Fibroblast of skin of right quadriceps (primary cell): Measurements from ENCODE around the gene ABCB9.
"Not testable (repeated sequence)": the region's sequence is repeated elsewhere in the genome, so short reads cannot be mapped to it uniquely, and the experiment has no call there.

Experiments
- DNase-seq: peaks from one replicate; pipeline ENCODE4 v3.0.0-alpha.2; 2013

Gene ABCB9

DNA sequence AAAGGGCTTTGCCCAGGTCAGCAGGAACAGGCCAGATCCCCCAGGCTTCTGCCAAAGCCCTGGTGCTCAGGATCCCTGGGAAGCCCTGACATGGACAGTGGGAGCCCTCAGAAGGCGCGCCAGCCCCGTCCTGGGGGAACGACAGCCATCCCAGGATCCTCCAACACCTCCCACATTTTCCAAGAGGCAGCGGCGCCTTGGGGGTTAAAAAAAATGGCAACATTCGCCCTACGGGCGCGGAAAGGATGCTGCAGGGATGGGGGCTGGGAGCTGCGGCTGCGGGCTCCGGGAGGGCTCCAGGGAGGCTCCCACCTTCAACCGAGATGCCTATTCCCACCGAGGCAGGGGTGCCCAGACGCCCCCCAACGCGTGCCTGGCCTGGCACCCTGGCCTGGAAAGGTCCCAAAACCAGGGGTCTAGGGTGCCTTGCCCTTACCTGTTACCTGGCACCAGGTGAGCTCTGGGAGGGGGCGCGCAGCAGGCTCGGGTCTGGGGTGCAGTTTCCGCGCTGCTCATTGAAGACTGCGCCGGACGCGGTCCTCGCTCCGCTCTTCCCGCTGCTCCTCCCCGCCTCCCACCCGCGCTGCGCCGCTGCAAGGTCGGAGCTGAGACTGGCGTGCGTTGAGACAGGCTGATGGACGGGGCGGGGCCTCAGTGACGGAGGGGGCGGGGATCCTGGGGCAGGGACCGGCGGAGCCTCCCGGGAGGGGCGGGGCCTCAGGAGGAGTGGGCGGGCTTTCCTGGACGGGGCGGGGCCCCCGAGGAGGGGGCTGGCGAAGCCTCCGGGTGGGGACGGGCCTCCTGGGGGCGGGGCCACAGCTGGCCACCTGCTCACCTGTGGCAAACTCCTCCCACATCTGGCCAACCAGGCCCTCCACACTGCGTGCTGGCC lies at the start of gene ABCB9:
Gene ABCB9 (minus strand): TSS at position 613 of the 892 bp plus-strand sequence. CDS start 6,228 bp downstream, outside the sequence.
- peak; percentile 88 for DNase-seq

DNA sequence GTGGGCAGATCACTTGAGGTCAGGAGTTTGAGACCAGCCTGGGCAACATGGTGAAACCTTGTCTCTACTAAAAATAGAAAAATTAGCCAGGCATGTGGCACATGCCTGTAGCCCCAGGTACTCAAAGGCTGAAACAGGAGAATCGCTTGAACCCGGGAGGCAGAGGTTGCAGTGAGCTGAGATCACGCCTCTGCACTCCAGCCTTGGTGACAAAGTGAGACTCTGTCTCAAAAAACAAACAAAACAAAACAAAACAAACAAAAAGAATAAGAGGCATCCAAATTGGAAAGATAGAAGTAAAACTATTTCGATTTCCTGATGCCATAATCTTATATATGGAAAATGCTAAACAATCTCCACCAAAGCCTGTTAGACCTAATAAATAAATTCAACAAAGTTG lies 48.2 kb upstream of the ABCB9 start:
- DNase-seq, result not testable (repeated sequence)

DNA sequence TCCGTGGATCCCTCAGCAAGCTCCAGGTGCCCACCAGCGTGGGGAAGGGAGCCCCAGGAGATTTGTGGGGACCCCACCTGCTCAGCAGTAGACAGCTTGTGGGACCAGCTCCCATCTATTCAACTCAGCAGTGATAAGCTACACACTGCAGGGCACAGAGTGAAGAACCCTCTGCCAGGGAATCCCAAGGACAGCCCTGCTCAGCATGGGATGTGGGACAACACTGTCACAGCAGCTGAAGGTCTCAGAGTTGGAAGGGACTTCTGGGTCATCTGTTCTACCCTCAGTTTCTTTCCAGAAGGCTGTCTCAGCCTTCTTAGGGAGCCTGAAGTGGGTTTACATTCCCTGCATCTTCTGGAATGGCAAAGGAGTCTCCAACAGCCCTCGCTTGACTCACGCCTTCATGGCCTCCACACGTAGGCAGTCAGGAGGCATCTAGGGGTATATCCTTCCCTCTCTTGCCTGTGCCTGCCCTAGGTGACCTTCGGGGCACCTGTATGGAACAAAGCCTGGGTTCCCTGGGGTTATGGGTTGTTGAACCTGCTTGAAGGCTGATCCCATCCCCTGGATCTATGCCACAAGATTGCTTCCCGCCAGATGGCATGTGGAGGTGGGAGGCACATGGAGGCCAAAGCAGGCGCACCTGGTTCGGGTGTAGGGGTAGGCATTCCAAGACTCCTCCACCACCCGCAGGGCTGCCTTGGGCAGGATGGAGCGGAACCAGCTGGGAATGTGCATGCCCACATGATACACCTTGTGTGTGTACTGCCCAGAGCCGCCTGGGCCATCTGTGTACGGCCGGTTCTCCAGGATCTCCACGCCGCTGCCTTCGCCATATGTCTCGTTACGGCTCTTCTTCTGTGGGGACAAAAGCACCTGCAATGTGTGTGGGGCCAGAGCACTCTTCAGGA lies 47.2 kb upstream of the ABCB9 start:
- DNase-seq, result no peak

DNA sequence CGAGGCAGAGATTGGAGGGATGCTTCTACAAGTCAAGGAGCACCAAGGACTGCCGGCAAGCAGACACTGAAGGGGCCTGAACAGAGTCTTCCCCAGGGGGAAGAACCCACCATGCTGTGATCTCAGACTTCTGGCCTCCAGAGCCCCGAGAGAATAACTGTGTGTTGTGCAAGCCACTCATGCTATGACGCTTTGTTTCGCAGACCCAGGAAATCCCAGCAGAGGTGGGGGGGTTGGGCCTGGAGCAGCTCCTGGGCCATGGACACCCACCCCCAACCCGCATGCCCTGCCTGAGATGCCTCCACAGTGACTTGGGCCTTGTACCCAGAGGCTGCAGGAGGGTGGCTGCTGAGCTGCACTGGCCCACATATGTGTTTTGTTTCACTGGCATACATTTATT lies 45.4 kb upstream of the ABCB9 start:
- peak; percentile 8 for DNase-seq

DNA sequence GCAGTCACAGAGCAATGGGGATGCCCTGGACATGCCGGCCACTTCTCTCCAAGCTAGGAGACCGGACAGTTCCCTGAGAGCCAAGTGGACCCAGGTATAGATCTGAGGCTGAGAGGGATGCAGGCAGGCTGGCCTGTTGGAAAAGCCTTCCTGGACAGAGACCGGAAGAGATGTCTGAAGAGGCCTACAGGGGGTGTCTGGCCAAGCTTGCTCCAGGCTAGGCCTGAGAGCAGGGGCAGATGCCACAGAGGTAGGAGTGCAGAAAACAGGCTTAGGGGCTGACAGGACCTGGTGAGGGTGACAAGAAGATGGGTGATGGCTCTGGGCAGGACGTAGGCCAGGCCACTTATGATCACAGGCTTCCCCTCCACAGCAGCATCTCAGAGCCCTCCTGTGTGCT lies 44.4 kb upstream of the ABCB9 start:
- DNase-seq, result no peak

DNA sequence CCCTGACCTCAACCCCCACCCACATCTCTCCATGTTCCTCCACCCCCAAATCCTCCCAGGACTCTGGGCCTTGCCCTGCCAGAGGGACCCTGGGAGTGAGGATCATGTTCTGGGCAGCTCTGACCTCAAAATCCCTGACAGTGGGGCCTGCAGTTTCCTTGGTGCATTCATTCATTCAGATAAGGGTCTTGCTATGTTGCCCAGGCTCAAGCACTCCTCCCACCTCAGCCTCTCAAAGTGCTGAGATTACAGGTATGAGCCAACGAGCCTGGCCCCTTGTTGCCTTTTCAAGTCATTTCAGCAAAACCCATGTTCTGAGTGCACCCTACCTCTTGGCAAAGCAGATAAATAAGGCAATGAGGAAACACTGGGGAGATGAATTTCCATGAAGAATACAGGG lies 43.8 kb upstream of the ABCB9 start:
- DNase-seq, result no peak

DNA sequence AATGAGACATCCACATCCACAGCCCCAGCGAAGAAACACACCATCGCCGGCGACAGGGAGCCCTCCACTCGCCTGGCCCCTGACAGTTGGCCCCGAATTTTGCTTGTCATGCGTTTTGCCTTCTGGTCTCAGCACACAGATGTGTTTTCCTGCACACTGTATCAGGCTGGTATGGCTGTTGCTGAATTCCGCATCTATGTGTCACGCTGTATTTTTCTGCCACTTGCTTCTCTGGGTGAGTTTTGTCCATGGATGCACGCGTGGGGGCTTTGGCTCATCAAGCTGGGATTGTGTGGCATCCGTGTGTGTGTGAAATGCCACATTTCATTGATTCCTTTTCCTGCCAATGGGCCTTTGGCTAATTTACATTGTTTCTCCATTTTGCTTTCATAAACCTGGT lies 40.7 kb upstream of the ABCB9 start:
- DNase-seq, result peak; percentile 13

DNA sequence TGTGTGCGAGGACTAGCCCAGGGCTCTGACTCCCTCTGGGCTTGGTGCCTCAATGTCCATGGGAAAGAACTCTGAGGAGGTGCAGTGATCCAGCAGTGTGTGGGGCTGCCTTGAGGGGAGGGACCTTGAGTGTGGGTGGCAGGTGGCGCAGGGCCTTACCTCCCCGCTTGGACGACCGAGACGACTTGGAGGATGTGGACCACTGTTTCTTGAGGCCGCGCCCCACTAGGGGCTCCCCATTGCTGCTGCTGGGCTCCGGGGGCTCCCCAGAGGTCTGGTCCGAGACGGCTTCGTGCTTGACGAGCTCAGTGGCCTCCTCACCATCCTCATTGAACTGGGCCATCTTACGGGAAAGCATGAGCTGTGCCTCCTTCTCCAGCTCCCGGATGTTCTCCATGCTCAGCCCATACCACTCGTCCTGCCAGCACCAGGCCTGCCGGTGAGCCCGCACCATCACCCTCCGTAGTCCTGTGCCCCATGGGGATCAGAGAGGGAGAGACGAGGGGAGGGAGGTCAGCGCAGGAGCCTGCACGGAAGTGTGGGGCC lies 38.9 kb upstream of the ABCB9 start:
- no peak for DNase-seq

DNA sequence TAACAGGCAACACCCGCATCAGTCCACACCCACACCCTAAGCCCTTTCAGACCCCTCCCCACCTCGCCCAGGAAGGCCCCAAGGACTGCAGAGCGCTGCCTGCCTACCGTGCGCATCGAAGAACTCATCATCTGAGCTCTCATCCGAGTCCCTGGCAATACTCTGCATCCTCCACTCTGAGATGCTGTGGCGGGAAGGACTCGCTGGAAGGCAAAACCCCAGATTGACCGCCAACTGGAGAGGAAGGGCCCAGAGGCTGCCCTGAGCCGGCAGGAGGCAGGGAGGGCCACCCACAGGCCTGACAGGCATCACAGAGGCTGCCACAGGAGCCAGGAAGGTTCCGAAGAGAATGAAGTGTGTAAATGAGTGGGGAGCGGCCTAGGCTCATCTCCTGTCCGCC lies 38.0 kb upstream of the ABCB9 start:
- no peak for DNase-seq

DNA sequence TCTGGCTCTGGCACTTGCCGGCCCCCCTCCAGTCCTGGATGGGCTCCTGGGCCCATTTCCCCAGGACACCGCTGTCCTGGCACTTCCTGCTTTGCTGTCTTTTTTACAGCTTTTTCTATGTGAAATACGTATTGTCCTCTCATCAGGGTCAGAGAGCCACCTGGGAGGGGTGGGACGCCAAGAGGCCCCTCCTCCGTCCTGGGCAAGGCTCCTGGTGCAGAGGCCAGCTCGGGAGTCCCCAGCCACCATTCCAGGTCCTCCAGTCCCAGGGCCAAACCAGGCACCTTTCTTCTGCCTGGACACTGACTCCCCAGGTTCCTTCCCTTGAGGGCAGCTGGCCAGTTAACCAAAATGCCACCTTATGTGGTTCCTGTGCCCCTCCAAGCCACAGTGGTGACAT lies 37.0 kb upstream of the ABCB9 start:
- DNase-seq, result no peak

DNA sequence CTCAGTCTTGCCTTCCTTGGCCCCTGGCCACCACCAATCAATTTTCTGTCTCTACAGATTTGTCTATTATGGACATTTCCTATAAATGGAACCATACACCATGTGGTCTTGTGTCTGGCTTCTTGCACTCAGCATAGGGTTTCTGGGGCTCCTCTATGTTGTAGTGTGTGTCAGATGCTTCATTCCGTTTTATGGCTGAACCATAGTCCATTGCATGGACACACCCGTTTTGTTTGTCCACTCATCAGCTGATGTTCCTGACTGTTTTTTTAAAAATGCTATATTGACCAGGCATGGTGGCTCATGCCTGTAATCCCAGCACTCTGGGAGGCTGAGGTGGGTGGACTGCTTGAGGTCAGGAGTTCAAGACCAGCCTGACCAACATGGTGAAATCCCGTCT lies 35.2 kb upstream of the ABCB9 start:
- no peak for DNase-seq

DNA sequence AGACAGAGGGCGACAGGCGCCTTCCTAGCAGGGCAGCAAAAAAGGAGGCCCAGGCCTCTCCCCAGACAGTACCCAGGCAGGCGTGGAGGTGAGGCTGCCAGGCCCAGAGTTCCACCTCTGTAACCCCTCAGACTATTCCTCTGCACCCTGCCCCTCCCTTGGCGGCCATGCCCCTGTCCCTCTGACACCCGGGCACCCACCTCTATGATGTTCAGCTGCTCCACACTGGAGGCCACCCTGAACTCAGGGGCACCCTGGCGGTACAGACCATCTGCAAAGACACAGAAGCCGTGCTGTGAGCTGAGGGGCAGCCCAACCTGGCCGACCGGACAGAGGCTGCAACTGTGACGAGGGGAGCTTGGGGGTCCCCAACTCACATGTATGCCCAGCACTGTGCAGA lies 34.3 kb upstream of the ABCB9 start:
- no peak for DNase-seq

DNA sequence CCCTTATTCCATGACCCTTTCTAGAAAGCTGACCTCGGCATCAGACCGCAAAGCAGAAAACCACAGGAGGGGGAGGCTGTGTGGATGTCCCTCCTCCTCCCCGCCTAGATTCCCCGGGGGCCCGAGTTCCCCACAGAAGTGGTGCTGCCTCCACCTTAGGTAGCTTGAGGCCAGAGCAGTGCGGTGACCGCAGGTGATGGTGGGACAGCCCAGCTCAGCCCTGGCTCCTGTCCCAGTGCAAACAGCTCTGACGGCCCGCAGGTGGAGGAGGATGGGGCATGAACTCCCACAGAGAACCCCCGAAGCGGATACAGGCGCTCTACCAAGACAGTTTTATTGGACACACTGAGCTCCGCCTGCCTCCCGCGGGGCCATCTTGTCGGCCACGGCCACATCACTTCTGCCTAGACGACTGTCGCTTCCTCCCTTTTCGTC lies 33.7 kb upstream of the ABCB9 start:
- DNase-seq, result no peak

DNA sequence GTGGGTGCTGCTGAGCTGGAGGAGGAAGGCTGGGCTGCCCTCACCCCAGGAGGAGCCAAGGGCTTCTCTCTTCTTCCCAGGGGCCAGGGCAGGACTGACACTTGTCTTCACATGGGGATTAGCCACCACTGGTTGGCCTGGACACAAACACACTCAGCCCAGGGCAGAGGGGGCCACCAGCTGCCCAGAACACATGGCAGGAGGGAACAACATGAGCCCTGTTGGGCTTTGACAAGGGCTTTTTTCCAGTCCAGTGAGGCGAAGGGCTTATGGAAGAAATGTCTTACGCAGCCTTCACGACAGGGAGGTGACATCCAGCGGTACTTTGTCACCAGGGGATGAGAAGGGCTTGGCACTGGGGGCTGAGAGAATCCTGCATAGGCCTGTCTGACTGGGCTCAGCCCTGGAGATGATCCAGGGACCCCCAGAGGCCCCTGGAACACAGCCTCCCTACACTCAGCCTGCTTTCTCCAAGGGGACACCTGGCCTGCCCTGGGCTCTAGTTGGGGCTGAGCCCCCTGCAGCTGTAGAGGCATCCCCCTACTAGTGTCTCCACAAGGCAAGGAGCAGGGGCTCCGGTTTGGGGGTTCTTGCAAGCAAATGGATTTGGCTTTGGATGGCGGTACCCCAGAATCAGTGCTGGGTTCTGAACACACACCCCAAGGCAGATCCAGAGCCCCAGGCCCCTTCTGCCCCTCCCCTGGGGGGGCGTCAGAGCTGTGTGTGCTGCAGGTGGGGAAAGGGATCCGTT lies 33.1 kb upstream of the ABCB9 start:
- no peak for DNase-seq

DNA sequence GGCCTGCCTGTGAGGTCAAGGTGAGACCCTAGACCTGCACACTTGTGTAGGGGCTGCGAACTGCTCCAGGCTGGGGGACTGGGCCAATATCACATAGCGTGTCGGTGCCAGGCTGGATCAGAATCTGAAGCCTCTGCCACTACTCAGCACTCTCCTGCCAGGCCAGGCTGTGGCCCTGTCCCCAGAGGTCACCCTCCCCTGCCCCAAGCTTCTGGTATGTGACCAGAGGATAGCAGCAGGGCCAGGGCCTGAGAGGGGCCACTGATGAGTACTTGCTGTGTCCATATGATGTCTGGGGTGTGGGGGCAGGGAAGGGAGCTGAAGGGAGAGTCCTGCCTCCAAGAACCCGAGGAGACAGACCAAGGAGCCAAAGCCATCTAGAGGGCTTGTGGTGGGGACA lies 32.1 kb upstream of the ABCB9 start:
- DNase-seq, result no peak

DNA sequence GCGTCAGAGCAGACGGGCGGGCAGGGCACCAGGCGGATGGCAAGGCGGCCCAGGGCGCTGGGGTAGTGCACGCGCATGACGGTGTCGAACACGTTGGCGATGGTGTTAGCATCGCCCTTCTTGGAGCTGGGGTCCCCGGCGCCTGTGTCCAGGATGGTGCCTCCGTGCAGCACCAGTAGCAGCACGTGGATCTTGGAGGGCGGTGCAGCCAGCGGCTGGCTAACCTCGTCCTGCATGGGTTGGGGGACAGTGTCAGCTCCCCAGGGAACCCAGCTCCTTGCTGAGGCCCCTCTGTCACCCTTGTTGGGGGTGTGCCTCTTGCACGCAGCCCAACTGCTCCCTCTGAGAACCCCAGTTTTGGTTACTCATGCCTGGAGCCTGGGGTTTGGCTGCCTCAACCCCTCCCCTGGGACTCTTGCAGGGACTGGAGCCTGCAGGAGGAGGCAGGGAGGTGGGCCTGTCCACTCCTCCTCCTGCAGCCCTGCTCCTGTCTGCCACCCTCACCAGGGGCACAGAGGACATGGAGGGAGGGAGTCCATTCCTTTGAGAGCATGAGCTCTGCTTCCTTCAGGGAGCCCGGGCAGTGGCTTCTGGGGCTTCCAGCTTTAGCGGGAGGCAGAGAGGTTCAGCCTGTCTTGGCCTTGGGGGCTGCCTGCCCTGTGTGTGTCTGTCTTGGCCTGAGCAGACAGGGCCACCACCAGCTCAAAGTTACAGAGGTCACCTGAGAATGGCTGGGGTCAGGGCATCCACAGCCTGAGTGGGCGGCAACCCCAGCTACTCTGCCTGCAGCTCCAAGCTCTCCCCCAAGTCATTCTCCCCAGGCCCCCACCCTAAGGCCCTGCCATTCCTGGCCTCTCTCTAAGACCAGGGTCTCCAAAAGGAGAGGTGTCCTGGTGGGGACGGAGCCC lies 31.3 kb upstream of the ABCB9 start:
- DNase-seq, result no peak

DNA sequence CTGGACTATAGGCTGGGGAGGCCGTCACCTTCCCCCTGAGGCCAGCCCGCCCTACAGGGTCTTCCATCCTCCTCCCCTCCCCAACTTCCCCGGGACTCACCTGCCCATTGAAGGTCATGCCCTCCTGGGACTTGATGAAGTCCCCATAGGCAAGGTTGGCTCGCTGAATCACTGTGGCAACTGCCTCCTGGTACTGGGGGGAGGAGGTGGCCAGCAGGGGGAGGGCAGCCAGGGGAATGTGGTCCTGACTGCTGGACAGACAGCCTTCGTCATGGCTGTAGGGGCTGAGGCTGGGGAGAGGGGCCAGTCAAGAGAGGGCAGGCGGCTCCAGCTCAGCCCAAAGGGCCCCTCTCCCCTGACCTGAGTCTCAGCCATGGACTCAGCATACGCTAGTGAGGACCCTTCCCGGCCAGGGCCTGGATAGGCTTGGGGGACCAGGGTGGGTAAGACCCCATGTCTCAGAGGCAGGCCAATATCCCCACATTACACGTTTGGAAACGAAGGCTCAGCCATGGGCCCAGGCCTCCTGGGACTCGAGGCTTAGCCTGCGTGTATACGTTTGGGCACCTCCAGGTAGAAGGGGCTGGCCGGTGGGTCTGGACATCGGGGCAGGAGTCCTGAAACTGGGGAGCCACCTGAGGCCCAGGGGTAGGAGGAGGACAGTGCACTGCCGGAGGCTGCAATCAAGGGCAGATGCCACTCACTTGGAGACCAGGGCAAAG lies 30.5 kb upstream of the ABCB9 start:
- no peak for DNase-seq

DNA sequence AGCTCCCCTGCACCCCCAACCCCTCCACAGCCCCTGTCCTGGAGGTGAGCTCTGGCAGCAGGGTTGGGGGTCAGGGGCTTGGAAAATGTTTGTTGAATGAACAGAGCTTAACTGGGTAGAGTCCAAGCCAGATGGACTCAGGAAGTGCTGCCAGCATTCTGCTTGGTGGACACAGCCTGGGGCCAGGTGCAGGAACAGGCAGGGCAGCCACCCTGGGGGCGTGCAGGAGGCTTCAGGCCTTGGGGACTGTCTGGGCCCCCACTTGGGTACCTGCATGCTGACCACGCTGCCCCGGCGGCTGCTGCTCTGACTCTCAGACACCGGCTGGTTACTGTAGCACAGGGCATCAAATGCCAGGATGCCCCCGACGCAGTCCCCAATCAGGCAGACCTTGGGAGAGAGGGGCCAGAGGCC lies 29.9 kb upstream of the ABCB9 start:
- no peak for DNase-seq

DNA sequence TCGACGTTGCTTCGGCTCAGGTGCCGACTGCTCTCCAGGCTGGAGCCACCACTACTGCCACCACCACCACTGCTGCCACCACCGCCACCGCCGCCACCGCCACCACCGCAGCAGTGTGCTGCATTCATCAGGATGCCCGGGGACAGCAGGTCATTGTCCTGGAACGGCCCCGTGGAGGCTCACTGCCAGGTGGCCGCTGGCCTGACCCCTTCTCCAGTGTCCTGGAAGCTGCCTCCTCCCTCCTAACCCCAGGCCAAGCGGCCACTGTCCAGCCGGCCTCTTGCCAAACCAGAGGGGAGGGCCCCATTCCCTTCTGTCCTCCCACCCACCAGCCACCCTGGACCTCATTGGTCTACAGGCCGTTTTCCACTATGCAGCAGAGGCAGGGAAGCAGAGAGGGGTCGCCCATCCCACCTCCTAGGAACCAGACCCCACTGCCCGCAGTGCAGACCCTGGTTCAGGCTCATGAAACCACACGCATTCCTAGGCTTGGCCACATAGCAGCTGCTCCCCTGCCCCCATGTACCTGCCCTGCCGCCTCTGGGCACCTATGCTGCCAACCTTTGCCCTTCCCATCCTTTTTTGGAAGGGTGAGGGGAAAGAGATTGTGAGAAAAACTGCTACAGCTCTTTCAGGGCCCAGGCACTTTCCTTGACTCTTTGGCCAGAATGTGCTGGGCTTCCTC lies 29.4 kb upstream of the ABCB9 start:
- no peak for DNase-seq

DNA sequence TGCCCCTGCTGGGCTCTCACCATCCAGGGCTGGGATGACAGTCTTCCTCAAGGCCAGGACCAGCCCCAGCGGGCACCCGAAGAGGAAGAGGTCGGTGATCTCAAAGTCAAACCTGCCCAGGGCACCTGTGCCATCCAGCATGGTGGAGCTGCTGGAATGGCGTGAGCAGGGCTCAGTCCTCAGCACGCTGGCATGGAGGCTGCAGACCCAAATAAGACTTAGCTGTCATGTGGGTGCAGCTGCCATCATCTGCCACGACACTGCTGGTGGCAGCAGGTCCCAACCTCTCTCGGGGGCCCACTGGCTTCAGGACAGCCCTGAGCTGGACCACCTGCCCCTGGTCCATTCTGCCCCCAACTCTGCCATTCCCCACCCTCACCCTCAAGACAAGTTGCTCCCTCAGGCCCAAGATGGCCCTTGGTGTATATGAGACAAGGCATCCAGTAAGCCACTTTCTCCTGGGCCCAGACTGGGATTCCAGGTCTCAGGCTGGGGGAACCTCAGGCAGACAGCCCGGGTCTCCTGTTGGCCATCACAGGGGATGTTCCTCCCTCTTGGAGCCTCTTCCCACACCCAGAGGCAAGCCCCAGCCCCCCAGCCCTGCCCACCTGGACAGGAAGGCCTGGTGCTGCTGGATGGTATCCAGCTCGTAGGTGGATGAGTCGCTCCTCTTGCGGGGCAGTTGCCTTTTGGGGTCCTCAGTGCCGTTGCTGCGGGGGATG lies 28.7 kb upstream of the ABCB9 start:
- DNase-seq, result no peak
